GM21737 (cell line): ENCODE results near the gene GMPPA.

Experiments used
- ATAC-seq: cut with Tn5 transposase; IDR thresholded peaks from one replicate; pipeline ENCODE4 v1.9.1; 2021; ENCODE audit warnings: mild to moderate bottlenecking, moderate library complexity; ENCODE audit not compliant: unreplicated experiment

GMPPA gene

DNA sequence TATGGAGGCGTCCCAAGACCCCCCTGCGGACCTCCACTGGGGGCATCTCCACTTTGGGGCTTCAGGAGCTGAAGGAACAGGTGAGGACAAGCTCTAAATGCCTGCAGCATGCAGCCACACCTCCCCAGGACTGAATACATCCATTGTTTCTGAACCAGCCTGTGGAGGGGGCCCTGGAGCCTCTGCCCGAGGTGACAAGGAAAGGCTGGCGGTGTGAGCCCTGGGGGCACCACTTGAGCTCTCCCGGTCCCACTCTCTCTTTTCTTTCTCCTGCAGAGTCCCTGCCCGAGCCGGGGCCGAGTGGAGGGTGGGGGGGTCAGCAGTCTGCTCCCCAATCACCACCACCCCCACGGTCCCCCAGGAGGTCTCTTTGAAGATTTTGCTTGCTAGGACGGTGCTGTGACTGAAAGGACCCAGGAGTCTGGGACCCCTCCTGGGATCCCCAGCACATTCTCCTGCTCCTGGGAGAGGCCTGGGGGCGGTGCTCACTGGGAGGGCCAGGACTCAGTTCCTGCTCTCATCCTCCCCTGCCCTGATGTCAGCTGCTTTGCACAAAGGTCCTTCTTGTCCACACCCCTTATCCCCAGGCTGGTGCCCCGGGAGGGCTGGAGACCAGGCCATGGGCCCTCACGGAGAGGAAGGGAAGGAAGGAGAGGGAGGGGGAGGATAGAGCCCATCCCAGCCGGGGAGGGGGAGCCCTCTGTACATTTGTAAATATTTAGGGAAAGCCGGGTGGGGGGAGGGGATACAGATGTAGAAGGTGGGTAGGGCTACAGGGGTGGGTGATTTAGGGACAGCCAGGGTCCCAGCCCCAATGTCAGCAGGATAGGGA is 39.2 kb downstream of the GMPPA start:
- no peak for ATAC-seq

DNA sequence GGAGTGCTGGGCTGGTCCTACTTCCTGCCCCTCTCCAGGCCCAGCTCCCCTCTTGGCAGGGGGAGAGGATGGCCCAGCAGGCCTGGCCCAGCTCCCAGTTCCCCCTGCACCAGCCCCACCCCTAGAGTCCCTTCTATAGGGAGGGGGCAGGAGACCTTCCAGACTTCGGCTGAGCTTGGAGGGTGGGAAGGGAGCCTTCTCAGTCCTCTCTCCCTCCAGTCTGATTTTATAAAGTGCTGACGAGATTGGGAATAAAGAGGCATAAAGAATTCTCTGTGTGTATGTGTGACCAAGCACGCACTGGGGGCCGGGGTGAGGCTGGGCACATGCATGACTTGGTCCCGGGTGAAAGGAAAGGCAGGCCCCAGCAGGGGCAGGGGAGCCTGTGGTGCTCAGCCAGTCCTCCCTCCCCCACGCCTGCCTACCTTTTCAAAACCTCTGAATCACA is 39.8 kb downstream of the GMPPA start:
- no peak for ATAC-seq

DNA sequence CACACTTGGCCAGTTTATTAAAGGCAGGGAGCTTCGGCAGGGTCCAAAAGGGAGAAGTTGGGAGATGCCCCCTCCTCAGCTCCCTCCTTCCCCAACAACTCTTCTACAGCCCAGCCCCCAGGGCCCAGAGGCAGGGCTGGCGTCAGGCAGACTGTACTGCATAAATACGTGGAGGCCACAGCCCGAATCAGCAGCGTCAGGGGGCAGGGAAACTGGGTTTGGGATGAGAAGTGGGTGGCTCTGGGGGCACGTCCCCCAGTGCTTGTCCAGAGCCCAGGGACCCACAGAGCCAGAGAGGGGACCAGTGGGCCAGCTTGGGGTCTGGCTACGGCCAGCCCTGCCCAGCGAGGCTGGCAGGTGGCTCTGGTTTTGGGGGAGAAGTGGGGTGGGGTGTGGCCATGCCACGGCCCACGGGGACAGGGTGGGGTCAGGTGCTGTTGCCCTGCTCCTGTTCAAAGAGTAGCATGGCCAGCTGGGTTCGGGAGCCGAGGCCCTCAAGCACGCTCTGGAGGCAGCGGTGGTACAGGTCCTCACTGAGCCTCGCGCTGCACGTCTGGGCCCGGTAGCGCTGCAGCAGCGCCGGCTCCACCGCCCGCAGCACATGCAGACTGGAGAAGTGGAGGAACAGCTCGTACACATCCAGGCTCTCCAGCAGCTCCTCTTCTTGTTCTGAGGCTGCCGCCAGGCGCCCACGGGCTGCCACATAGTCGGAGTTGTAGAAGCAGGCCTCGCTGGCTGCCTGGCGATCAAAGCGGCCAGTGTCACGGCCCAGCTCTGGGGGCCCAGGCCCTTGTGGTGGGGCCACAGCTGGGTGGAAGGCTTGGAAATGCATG is 40.5 kb downstream of the GMPPA start:
- no peak for ATAC-seq

DNA sequence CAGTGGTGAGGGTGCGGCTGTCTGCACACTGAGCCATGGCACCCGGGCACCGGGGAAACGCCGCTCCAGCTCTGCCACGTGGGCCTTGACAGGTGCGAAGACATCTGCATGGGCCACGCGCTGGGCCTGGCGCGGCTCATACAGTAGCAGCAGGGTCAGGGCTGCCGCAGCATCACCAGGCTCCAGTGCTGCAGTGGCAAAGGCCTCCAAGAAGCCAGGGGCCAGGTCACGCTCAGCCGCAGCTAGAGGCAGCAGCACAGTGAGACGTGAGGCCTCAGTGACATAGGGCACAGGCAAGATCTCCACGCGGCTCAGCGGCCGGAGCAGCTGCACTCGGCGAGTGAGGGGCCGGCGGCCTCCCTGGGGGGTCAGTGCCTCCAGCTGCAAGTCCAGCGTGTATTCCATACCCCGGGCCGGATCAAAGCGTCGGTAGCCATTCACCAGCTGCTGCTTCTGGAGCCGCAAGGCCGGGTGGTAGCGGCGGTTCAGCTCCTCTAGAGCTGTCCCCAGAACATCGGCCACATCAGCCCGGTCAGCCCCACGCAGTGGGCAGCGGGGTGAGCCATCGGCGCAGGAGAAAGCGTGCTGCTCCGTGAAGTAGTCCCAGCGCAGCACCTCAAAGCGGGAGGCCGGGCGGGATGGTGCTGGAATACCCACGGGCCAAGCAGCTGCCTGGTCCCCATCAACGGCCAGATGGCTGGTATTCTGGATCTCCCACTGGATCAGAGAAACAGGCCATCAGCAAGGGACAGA is 41.4 kb downstream of the GMPPA start:
- no peak for ATAC-seq

DNA sequence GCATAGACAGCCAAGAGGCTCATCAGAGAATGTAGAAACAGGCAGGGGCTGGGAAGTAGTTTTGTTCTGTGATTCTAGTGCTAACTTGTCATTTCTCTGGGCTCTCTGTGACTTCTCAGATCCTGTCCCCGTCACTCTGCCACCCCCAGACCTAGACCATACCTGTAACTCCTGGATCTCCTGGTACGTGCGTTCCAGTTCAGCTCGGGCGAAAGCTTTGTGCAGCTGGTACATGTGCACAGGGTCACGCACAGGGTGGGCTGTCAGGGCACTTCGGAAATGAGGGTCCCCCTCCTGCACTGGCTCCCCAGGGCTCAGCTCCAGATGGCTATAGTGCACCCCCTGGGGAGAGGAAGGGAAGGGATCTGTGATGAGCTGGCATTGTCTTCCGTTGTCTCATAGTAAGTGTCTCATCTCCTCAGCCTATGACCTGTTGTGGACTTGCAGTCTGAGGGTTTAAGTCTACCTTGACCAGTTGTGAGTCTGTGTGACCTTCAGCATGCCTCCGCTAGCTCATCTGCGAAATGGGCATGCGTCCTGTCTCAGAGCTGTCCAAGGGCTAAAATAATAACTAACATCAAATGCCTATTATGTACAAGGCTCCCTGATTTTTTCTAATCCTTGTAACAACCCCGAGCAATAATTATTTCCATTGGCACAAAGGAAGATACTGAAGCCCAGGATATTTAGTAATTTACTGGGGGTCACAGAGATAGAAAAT is 42.3 kb downstream of the GMPPA start:
- ATAC-seq, result no peak

DNA sequence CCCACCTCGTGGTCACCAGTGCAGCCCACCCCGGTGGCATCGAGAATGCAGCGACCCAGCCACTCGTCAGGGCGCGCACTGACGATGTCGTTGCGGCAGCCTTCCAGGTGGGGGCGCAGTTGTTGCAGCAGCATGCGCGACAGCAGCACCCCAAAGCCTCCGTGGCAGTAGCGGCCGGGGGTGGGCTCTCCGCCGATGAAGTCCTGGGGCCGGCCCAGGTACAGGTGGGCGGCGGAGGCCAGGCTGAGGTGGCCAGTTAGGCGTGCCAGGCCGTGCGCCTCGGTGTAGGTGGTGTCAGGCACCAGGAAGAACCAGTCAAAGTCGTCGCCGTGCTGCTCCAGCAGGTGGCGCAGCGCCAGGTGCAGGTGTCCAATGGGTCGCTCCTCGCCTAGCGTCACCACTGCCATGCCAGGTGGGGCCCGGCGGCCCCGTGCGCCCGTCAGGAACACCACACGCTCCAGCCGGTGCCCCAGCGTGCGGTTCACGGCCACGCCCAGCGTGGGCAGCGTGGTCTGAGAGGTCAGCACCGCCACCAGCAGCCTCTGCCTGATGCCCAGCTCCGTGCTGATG is 43.0 kb downstream of the GMPPA start:
- peak; percentile 47 for ATAC-seq

DNA sequence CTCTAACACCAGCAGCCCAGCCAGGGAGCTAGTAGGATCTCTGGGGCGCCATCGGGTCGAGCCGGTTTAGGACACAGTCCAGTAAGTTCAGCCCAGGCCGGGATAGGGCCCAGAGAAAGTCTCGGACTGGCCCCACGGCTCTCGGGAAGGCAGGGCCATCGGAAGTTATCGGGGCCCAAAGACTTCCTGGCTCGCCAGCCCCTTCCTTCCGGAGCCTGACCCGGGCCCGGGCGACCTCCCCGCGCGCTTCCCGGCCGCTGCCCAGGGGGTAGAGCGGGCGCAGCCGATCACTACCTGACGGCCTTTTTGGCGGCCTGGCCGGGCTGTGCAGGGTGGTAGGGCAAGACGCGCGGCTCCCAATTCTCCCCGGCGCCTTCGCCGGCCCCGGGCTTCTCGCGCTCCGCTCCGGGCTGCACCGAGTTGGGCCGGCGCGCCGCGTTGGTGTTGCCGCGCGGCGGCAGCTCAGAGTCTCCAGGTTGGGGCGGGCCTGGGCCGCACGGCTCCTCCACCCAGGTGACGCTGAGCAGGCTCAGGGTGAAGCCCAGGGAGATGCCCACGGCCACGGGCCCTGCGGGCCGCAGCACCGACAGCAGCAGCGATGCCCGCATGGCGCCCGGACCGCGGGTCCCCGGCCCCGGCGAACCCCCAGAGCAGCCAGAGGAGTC is 44.4 kb downstream of the GMPPA start:
- ATAC-seq, result peak; percentile 25

DNA sequence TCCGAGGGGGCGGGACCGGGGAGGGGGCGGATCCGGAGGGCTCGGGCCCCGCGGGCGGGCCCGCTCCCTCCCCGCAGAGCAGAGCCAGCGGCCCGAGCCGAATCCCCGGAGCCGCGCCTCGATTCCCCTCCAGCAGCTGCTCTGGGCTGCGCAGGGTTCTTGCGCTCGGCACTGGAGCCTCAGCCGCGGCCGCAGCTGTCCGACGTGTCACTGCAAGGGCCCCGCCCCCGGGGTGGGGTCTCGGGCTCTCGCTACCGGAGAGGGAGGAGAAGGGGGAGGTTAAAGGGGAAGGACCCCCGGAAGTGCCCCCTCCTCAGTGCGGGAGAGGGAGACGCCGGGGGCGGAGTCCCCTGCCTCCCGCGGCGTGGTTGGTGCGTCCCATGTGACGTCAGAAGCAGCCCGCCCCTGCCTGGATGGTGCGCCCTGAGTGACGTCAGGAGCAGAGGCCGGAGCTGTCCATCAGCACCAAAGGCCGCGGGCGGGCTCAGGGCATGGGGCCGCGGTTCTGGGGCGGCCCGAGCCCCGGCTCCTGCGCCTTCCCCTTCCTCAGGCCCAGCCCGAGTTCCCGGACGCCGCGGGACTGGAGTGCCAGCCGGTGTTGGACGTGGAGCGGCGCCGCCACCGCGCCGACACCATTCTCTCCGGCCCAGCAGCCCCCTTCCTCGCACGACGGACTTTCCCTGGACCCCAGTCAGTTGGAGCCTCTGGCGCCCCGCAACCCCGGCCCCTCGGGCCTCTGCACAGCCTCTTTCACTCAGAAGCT is 45.1 kb downstream of the GMPPA start, which contains the start of the genes CHPF and TMEM198:
Gene CHPF (minus strand): TSS at position 214 of the 763 bp plus-strand sequence. CDS start 271 bp downstream, outside the sequence.
Gene TMEM198 (plus strand): TSS at position 433 of the 763 bp plus-strand sequence. CDS start 700 bp downstream, outside the sequence.
- peak; percentile 61 for ATAC-seq

DNA sequence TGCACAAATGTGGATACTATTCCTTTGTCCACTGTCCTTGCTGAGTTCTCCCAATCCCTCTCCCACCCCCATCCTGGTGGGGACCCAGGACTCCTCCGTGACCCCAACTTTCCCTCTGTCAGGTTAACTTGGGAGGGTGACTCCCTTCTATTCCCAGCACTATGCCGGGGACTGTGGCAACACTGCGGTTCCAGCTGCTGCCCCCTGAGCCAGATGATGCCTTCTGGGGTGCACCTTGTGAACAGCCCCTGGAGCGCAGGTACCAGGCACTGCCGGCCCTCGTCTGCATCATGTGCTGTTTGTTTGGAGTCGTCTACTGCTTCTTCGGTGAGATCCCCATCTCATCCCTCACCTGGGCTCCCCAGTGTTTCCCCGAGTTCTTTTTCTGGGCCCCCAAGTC is 45.9 kb downstream of the GMPPA start:
- no peak for ATAC-seq

DNA sequence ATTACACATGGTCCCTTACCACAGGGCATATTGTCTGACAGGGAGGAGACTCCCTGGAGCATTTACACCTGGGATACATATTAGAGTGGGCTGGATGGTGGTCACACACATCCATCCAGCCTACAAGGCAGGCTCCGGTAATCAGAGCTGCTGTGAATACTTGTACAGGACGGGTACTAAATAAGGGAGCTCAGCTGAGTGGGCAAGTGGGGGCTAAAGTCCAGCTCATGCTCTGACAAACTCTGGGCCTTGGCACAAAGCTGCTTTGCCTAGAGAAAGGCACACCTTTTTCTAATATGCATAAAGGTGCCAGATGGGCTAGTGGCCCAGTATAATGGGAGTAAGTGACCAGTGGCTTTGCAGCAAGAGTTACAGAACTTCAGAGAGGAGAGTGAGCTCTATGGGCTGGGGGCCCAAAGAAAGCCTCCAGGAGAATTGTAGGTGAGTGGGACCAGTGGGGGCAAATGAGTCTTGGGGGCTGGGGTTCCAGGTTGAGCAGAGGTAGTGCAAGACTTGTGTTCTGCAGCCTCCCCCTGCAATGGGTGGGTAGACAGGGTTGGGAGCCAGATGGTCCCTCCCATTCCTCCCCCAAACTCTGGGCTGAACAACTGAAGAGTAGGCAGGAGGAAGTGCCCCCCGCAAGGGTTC is 46.7 kb downstream of the GMPPA start:
- no peak for ATAC-seq

DNA sequence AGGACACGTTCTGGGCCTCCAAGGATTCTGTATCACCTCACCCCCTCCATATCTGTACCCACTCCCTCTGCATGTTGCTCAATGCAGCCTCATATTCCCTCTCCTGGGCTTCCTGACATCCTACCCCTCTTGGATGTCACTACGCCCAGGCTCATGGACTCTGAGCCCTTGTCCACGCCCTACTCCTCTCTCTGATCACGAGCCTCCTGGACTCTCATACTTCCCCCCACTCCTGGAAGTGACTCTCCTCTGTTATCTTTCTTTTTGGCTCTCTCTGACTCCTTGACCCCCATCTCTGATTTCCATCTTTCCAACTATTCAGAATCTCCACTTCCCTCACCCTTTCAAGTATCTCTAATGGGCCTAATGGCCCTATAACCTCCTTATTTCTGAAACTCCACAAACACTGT is 47.3 kb downstream of the GMPPA start:
- ATAC-seq, result no peak

DNA sequence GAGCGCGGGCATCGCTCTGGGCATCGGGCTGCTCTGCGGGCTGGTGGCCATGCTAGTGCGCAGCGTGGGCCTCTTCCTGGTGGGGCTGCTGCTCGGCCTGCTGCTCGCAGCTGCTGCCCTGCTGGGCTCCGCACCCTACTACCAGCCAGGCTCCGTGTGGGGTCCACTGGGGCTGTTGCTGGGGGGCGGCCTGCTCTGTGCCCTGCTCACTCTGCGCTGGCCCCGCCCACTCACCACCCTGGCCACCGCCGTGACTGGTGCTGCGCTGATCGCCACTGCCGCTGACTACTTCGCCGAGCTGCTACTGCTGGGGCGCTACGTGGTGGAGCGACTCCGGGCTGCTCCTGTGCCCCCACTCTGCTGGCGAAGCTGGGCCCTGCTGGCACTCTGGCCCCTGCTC is 48.9 kb downstream of the GMPPA start:
- no peak for ATAC-seq

DNA sequence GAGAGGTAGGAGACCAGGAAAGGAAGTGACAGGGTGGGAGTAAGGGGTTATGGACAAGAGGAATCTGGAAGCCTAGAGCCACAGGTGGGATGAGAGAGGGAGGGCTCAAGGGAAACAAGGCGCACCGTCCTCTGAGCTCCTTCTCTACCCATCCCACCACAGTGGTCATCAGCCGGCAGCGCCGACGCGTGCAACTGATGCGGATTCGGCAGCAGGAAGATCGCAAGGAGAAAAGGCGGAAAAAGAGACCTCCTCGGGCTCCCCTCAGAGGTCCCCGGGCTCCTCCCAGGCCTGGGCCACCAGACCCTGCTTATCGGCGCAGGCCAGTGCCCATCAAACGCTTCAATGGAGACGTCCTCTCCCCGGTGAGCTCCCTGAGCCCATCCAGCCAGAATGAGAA is 50.3 kb downstream of the GMPPA start:
- no peak for ATAC-seq

DNA sequence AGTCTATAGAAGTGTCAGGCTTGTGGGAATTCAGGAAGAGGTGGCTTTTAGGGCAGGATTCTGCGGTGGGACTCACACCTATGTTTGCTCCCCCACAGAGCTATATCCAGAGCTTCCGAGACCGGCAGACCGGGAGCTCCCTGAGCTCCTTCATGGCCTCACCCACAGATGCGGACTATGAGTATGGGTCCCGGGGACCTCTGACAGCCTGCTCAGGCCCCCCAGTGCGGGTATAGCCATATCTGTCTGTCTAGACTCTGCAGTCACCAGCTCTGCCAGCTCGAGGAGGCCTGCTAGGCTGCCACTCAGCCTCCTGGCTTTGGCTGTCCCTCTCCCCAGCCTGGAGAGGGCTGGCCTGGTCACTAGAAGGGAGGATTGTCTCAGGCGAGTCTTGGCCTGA is 50.9 kb downstream of the GMPPA start:
- ATAC-seq, result no peak

DNA sequence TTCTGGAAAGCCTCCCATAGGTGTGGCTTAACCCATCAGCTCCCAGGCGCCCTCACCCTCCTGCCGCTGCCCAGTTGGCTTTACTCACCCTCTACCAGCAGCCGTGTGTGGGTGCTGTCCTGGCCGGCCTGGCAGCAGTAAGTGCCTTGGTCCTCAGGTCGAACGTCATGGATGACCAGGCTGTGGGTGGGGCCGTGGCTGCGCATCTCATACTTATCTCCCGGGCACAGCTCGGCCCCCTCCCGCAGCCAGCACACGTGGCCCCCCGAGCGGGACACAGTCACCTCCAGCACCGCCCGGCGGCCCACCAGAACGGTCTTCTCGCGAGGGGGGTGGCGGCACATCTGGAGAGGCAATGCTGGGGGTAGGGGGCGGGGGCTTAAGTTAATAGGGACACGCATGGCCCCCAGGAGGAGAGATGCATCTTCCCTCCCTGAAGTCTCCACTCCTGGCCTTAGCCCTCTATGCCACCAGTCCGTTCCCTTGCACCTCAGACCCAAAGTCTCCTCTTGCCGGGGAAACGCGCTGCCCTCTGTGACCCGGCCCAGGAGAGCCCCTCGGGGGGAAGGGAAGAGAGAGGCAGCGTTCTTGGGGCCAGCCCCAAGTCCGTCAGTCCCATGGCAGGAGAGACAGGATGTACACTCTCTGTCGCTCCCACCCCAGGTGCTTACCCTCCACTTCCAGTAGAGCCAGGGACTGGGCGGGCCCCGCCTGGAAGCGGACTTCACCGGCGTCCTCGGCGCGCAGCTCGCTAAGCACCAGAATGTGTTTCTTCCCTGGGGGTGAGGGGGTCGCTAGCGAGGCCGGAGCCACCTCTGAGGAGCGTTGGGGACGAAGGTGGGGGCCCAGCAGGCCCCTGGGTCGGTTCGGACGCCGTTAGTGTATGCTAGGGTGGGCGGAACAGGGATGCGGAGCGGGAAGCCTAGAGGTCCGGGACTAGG is 53.0 kb downstream of the GMPPA start:
- peak; percentile 27 for ATAC-seq

DNA sequence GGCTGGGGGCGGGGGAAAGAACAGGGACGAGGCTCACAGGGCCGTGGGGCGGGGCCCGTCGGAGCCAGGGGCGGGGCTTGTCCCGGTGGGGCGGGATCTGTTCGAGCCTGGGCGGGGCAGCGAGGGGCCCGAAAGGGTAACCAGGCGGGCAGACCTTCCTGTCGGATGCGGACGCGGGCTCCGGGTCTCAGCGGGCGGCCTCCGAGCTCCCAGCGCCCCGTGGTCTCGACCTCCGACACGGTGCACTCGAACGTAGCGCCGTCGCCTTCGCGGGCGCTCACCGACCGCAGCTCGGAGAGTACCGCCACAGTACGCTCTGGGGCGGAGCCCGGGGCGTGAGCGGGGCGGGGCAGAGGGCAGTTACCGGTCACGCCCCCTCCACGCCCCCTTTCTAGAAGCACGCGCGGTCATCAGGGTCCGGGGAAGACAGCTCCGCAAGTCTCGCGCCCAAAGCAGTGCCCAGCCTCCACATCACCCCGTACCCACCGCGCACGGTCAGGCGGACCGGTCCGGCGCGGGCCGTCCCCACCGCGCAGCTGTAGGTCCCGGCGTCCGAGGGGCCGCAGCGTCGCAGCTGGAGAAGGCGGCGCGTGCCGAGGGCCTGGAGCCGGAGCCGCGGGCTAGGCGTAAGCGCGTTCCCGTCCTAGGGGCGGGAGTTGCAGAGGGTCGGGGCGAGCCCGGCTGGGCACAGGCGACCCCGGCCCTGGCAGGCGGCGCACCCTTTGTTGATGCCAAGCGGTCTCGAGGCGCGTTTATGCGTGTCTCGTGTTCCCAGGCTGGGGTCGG is 53.9 kb downstream of the GMPPA start:
- peak; percentile 84 for ATAC-seq

DNA sequence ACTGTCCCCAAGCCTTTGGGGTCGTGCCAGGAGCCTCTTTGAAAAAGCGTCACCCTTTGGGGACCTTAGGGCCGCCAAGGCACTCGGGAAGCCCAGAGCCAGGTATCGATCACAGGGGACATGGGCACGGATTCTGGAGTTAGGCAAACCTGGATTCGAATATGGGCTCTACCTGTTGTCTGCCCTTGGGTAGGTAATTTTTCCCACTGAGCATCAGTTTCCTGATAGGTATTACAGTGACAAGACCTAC is 54.4 kb downstream of the GMPPA start:
- ATAC-seq, result no peak
